Measurements from ENCODE around the gene PFDN5. TPM values are rescaled to one million over a fixed set of nuclear protein-coding genes. Genes with fewer than 3 reads are reported as not detected.

Gene PFDN5
- 100 to 1,000 TPM; 817 to 897 (median 885) TPM for polyA plus RNA-seq (ENCODE audit: insufficient read length in 3 of 3)

DNA sequence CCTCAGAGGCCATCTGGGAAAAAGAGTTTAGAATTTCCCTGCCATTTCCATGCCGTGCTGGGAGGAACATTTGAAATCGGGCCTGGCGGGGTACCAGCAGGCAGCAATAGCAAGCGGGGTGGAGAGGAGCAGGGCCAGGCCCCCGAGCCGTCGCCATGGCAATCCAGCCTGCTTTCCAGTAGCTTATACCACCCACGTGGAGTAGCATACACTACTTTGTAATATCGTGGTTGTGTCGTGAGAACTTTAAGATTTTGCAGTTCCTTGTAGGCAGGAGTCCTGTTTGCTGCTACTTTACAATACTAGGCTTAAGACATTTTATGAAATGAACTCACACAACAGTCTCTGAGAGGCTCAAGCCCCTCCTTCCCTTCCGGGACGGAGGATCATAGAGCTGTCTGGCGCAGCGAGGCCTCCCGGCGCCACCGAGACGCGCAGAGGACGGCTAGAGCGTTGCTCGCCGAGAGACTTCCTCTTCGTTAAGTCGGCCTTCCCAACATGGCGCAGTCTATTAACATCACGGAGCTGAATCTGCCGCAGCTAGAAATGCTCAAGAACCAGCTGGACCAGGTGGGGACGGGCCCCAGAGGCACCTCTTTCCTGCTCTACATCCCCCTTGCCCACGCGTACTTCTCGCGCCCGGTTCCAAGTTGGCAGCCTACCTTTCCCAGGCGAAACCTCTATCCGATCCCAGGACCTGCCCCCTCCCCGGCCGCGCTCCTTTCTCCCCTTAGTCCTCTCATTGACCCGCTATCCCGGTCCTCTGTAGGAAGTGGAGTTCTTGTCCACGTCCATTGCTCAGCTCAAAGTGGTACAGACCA is at the start of gene PFDN5:
Gene PFDN5, plus strand, starts transcription at position 473 of the 821 bp plus-strand sequence. Its CDS starts 26 bp downstream, at position 499.
- peak; percentile 74 to 82 (median 78) for DNase-seq (ENCODE audit: low read depth in 3 of 3, low spot score in 2 of 3)

DNA sequence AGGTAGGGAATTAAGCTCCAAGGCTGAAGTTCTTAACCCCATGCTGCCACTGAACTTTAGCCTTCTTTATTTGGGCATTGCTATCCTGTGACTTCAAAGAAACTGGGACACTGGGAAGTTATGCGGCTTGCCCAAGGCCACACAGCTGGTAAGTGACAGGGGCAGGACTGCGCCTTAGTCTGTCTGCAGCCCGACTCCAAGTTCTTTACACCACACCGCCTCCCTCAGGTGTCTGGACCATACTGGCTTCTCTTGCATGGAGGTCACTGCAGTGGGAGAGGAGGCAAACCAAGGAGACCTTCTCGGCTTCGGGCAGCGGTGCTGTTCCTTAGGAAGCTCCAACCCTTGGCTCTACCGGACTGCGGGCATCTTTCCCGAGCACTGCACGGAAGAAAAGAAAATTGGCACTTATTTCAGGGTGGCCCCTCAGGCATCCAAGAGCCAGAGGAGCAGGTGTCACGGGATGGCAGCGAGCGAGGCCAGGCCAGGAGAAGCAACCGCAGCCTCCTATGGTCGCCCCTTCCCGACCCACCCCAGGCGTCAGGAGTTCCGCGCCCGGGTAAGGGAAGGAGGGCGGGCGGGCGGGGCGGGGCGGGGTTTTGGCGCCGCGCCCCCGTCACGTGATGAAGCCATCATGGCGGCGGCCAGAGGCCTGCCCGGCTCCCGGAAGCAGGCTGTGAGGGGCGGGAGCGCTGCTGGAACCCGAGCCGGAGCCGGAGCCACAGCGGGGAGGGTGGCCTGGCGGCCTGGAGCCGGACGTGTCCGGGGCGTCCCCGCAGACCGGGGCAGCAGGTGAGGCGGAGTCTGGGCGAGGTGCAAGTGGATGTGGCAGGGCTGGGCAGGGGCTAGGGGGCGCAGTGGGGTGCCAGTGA is 43.6 kb upstream of the PFDN5 start:
- DNase-seq (ENCODE audit: low read depth in 3 of 3, low spot score in 2 of 3): no peak

DNA sequence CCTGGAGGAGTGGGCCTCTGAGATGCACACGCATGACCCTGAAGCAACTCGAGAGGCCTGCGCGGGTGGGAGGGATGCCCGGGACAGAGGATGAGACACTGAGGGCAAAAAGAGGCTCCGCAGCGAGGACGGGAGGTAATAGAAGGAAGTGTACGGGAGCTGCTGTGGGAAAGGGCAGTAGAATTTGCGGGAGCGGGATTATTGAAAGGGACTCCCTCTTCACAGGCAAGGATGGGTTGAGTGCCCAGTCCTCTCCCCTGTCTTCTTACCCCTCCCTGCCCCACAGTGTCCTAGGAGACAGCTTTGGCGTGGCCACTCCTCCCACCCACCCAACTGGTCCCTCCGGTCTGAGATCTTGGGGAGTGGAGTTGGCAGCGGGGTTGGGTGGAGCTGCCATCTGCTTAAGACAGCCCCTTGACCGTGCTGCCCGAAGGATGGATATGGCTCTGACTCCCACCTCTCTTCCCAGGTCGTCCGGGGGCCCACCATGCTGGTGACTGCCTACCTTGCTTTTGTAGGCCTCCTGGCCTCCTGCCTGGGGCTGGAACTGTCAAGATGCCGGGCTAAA is 42.9 kb upstream of the PFDN5 start:
- DNase-seq (ENCODE audit: low read depth in 3 of 3, low spot score in 2 of 3): no peak

DNA sequence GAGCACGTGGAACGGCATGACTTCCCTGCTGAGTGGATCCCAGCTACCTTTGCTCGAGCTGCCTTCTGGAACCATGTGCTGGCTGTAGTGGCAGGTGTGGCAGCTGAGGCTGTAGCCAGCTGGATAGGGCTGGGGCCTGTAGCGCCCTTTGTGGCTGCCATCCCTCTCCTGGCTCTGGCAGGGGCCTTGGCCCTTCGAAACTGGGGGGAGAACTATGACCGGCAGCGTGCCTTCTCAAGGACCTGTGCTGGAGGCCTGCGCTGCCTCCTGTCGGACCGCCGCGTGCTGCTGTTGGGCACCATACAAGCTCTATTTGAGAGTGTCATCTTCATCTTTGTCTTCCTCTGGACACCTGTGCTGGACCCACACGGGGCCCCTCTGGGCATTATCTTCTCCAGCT is 42.0 kb upstream of the PFDN5 start:
- no peak for DNase-seq (ENCODE audit: low read depth in 3 of 3, low spot score in 2 of 3)

DNA sequence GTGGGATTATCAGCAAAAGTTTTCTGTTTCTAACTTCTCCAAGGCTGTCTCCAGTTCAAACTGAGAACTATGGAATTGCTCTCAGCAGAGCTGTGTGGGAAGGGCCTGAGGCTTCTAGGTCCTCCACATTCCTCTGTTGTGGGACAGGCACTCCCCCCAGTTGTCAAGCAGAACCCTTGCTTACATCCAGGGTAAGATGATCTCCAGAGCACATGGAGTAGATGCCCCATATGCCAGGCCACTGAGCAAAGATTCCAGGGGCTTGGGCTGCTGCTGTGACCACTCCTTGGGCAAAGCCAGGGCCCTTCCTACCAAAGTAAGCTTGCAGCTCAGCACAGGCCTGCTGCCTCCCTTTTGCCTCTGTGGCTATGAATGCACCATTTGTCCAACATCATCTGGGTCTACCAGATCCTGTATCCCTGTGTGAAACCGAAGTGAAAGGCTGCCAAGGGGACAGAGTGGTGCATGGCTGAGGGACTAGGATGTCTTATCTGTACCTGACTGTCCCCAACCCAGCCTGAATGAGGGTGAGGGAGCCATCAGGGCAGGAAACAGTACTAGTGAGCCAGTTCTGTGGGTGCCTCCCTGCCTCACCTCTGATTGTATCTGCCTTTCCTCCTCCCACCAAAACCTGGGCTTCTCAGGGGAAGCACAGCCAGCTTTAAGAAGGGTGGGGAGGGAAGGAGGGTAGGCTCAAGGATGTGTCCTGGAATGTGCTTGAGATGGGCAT is 40.4 kb upstream of the PFDN5 start:
- no peak for DNase-seq (ENCODE audit: low read depth in 3 of 3, low spot score in 2 of 3)

DNA sequence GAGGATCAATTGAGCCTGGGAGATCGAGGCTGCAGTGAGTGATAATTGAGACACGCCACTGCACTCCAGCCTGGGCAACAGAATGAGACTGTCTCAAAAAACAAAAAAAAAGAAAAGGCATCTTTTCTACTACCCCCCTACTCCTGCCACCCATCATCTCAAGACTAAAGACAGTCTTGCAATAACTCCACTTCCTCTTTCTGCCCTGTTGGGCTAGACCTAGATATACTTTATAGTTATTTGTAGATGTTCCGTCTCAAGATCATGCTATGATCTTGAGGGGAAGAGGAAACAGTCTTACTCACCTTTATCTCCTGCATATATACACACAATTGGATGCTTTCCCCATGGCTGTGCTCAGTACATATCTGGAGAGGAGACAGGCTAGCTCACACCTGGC is 39.3 kb upstream of the PFDN5 start:
- DNase-seq (ENCODE audit: low read depth in 3 of 3, low spot score in 2 of 3): no peak

DNA sequence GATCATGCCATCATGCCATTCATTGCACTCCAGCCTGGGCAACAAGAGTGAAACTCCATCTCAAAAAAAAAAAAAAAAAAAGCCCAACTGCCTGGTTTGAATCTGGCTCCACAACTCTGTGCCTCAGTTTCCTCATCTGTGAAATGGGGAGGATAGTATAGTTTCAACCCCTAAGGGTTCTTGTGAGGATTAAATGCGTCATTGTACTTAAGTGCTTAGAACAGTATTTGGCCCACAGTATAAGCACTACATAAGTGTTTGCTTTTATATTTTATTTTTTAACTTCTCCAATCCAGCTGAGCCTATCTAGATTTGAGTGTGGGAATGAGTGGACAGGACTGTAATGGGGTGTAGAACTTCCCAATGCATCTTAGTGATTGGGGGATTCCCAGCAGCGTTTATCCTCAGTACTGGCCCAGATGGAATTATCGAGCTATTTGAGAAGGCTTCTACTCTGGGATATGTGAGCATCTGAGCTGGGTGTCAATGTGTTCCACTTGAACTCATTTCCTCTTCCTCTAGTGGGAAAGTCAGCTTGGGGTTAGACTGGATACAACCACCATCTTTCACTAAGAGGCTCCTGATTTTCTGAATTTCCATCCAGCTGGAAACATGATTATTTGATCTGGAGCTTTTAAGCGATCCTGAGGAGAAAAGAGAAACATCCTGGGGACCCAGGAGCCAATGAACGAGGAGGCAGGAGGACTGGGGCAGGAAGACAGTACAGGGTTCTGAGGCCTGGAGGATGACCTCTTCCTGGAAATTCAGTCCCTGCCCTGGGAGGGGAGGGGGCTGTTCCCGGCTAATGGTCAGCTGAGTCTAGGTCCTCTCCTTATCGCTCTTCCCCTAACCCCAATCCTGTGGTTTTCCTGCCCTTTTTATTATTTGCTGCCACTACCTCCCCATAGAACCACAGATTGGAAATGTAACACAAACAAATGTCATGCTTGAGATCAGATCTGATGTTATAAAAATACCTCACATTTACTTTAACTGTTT is 36.5 kb upstream of the PFDN5 start:
- no peak for DNase-seq (ENCODE audit: low read depth in 3 of 3, low spot score in 2 of 3)

DNA sequence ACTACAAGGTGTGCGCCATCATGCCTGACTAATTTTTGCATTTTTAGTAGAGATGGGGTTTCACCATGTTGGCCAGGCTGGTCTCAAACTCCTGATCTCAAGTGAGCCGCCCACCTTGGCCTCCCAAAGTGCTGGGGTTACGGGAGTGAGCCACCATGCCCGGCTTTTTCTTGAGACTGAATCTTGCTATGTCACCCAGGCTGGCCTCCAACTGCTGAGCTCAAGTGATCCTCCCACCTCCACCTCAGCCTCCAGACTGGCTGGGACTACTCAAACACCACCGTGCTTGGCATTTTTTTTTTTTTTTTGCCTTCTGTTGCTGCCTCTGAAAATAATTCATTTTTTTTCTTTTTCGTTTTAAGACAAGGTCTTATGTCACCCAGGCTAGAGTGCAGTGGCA is 35.5 kb upstream of the PFDN5 start:
- no peak for DNase-seq (ENCODE audit: low read depth in 3 of 3, low spot score in 2 of 3)

DNA sequence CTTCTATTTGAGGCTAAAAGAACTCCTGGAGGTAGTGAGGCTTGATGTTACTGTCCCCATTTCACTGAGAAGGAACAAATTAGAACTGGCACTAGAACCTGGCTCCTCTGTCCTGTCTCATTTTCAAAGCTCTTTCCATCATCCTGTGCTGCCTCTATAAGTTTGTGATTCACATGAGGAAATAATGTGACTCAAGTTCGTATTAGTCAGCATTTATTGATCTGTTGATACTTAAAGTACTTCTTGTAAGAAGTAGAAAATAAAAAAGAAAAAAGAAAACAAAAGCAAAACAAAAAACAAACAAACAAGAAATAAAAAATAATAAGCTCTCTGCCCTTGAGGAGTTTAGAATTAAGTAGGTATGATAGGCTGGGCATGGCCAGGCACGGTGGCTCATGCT is 29.6 kb upstream of the PFDN5 start:
- DNase-seq (ENCODE audit: low read depth in 3 of 3, low spot score in 2 of 3): no peak

DNA sequence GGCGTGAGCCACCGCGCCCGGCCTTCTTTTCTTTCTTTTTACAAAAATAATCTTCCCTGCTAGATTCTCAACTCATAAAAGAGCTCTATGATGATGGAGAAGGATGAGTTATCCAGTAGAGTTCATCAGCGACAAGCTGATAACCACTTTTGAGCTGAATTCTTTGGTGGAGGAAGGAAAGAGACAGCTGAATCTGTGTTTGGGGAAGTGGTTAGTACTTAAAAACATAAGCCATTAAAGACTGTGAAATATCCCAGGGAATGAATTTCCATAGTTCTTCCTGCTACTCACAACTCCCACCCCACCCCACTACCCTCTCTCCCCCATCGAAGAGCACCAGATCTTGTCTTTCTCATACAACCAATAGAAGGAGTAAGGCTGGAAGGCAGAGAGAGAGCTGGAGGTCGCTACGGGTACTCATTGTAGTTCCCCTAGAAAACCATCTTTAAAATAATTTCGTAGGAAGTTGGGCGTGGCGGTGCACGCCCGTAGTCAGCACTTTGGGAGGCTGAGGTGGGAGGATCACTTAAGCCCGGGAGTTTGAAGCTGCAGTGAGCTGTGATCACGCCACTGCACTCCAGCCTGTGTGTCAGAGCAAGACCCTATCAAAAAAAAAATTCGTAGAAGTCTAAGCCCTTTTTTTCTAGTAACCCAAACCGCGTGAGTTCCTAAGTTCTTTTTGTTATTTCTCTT is 27.9 kb upstream of the PFDN5 start:
- no peak for DNase-seq (ENCODE audit: low read depth in 3 of 3, low spot score in 2 of 3)

DNA sequence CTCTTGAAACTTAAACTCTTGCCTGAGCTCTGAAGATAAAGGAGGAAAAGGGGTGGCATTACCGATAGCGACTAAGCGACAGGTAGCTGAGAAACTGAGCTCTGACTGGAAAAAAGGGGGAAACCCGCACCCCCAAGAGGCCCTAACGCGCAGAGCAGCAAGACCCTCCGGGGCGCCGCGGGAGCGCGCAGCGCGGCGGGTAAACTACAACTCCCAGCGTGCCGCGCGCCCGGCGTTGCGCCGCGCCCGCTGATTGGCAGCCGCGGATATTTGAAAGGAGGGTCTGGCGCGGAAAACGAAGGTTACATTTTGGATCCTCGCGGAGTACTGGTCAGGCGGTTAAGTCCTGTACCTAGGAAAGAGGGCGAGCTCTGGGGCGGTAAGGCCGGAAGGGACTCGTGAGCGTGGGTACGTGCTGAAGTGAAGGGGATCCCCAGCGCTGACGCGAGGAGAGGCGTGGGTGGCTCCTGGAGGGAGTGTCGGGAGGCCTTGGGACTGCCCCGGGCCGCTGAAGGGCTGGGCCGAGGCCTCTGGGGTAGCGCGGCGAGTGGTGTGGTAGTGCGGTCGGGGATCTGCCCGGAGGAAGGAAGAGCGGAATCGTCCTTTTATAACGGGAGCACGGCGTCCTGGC is 27.2 kb upstream of the PFDN5 start, which contains the start of gene ESPL1:
Gene ESPL1, plus strand, starts transcription at position 301 of the 631 bp plus-strand sequence. CDS start 468 bp downstream, outside the sequence.
- DNase-seq (ENCODE audit: low read depth in 3 of 3, low spot score in 2 of 3): peak in 2 of 3 donors; percentile 73 to 78

DNA sequence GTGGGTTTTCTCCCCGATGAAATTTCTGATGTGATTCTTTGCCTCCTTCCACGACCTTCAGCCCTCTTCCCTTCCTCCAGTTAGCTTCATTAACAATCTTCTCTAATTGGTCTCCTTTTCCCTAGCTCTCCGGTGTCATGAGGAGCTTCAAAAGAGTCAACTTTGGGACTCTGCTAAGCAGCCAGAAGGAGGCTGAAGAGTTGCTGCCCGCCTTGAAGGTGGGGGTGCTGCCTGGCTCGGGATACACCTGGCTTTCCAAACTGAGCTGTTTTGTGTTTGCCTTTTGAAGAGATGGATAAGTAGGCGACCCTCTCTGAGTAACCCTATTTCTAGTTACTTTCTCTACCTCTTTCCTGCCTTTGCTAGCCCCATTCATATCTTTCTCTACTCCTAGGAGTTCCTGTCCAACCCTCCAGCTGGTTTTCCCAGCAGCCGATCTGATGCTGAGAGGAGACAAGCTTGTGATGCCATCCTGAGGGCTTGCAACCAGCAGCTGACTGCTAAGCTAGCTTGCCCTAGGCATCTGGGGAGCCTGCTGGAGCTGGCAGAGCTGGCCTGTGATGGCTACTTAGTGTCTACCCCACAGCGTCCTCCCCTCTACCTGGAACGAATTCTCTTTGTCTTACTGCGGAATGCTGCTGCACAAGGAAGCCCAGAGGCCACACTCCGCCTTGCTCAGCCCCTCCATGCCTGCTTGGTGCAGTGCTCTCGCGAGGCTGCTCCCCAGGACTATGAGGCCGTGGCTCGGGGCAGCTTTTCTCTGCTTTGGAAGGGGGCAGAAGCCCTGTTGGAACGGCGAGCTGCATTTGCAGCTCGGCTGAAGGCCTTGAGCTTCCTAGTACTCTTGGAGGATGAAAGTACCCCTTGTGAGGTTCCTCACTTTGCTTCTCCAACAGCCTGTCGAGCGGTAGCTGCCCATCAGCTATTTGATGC is 26.4 kb upstream of the PFDN5 start:
- no peak for DNase-seq (ENCODE audit: low read depth in 3 of 3, low spot score in 2 of 3)

DNA sequence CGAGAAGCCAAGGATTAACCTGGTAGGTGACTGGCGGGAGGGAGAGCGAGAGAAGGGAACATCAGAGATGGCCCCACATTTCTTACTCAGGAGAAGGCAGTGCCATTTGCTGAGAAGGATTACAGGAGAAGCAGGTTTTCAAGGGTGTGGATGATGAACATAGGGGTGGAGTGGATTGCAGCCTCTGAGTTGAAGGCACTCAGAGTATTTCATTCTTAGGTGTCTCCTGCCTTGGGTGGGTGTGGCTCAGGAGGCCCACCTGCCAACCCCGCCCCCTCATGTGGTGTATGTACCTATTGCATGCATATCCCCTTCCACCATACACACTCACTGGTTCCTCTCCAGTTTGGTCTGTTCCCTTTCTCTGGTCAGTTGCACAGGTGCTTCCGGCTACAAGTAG is 20.9 kb upstream of the PFDN5 start:
- DNase-seq (ENCODE audit: low read depth in 3 of 3, low spot score in 2 of 3): no peak

DNA sequence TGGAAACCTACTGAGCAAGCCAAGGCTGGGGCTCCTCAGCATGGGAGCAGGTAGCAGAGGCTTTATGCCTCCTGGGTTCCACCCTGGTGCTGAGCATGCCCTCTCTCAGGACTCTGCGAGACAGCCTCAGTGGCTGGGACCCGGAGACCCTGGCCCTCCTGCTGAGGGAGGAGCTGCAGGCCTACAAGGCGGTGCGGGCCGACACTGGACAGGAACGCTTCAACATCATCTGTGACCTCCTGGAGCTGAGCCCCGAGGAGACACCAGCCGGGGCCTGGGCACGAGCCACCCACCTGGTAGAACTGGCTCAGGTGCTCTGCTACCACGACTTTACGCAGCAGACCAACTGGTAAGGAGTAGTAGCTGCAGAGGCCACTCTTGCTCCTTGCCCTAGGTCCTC is 18.8 kb upstream of the PFDN5 start:
- no peak for DNase-seq (ENCODE audit: low read depth in 3 of 3, low spot score in 2 of 3)

DNA sequence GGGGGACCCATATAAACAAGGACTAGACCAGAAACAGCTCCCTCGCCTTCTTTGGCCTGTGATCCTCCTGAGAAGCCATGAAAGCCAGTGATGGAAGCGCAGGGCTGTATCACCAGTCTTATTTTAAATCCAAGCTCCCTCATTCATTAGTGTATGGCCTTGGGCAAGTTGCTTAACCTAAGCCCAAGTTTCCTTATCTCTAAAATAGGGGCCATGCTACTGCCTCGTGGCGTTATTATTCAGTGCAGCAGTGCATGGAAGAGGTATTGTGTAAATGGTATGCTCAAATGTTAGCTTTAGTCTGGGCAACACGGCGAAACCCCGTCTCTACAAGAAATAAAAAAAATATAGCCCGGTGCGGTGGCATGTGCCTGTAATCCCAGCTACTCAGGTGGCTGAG is 17.4 kb upstream of the PFDN5 start:
- DNase-seq (ENCODE audit: low read depth in 3 of 3, low spot score in 2 of 3): no peak

DNA sequence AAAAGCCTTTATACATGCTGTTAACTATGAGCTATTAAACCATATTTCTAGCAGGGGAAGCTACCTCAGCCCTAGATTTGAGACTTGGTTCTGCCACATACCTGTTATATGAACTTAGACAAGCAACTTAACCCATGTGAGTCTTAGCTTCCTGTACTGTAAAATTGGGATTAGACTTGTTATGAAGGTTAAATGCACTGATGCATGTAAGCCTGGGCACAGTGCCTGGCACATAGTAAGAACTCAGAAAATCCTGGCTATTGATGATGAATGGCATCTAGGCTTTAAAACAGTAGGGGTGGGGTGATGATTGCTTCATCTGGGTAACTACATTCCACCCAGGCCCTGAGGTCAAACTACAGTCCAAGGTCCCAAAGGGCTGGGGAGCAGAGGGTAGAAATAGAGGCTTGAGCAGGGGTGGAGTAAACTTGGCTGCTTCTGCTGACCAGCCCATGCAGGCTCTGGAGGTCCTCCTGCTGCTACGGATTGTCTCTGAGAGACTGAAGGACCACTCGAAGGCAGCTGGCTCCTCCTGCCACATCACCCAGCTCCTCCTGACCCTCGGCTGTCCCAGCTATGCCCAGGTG is 16.0 kb upstream of the PFDN5 start:
- no peak for DNase-seq (ENCODE audit: low read depth in 3 of 3, low spot score in 2 of 3)

All from right renal cortex interstitium (tissue), 3 donors.